Measurements from ENCODE around the gene CADM1.

CADM1 gene

GRCh38 chr11:115158053-115158452 is 346.2 kb downstream of the CADM1 start:
- Histone ChIP-seq H3K4me1 (ENCODE audit: control insufficient read depth, insufficient read depth, low read length) (no peaks in the 10 kb centered on the region), H3K9me3 (ENCODE audit: control insufficient read depth, low read length) (no peaks in the 10 kb centered on the region), H3K27me3 (ENCODE audit: control insufficient read depth, insufficient read depth, low read length) (no peaks in the 10 kb centered on the region), H3K36me3 (ENCODE audit: control insufficient read depth, insufficient read depth, low read length) (no peaks in the 10 kb centered on the region), H3K9ac (ENCODE audit: low read length) (no peak overlapping the region), H3K4me3 (ENCODE audit: low read length) (no peak overlapping the region)

- Histone ChIP-seq H3K4me3 (ENCODE audit: low read length) (no peak overlapping the region), H3K4me1 (ENCODE audit: control insufficient read depth, insufficient read depth, low read length) (no peaks in the 10 kb centered on the region), H3K9me3 (ENCODE audit: control insufficient read depth, low read length) (no peaks in the 10 kb centered on the region), H3K27me3 (ENCODE audit: control insufficient read depth, insufficient read depth, low read length) (no peaks in the 10 kb centered on the region), H3K9ac (ENCODE audit: low read length) (no peak overlapping the region), H3K36me3 (ENCODE audit: control insufficient read depth, insufficient read depth, low read length) (no peaks in the 10 kb centered on the region)
These were observed 347.0 kb downstream of the CADM1 start for GRCh38 chr11:115157247-115157646.

GRCh38 chr11:115155978-115156377 is 348.2 kb downstream of the CADM1 start:
- Histone ChIP-seq H3K9ac (ENCODE audit: low read length) (no peak overlapping the region), H3K27me3 (ENCODE audit: control insufficient read depth, insufficient read depth, low read length) (no peaks in the 10 kb centered on the region), H3K9me3 (ENCODE audit: control insufficient read depth, low read length) (no peaks in the 10 kb centered on the region), H3K4me1 (ENCODE audit: control insufficient read depth, insufficient read depth, low read length) (no peaks in the 10 kb centered on the region), H3K4me3 (ENCODE audit: low read length) (no peak overlapping the region), H3K36me3 (ENCODE audit: control insufficient read depth, insufficient read depth, low read length) (no peaks in the 10 kb centered on the region)

GRCh38 chr11:115155320-115155719 is 348.9 kb downstream of the CADM1 start:
- H3K36me3 ChIP-seq (ENCODE audit: control insufficient read depth, insufficient read depth, low read length): no peaks in the 10 kb centered on the region
- H3K27me3 ChIP-seq (ENCODE audit: control insufficient read depth, insufficient read depth, low read length): no peaks in the 10 kb centered on the region
- no peaks in the 10 kb centered on the region for H3K9me3 ChIP-seq (ENCODE audit: control insufficient read depth, low read length)
- H3K4me1 ChIP-seq (ENCODE audit: control insufficient read depth, insufficient read depth, low read length): no peaks in the 10 kb centered on the region
- no peak overlapping the region for H3K9ac ChIP-seq (ENCODE audit: low read length)
- no peak overlapping the region for H3K4me3 ChIP-seq (ENCODE audit: low read length)

GRCh38 chr11:115154355-115154736 is 349.9 kb downstream of the CADM1 start:
- H3K9me3 ChIP-seq (ENCODE audit: control insufficient read depth, low read length): no peaks in the 10 kb centered on the region

GRCh38 chr11:115153731-115154354 is 350.4 kb downstream of the CADM1 start:
- no peaks in the 10 kb centered on the region for H3K36me3 ChIP-seq (ENCODE audit: control insufficient read depth, insufficient read depth, low read length)
- H3K4me1 ChIP-seq (ENCODE audit: control insufficient read depth, insufficient read depth, low read length): no peaks in the 10 kb centered on the region
- no peak overlapping the region for H3K9ac ChIP-seq (ENCODE audit: low read length)
- H3K27me3 ChIP-seq (ENCODE audit: control insufficient read depth, insufficient read depth, low read length): no peaks in the 10 kb centered on the region
- H3K9me3 ChIP-seq (ENCODE audit: control insufficient read depth, low read length): no peaks in the 10 kb centered on the region
- H3K4me3 ChIP-seq (ENCODE audit: low read length): no peak overlapping the region

More at GRCh38 chr11:115154355-115154736, 349.9 kb downstream of the CADM1 start:
- H3K36me3 ChIP-seq (ENCODE audit: control insufficient read depth, insufficient read depth, low read length): no peaks in the 10 kb centered on the region
- no peaks in the 10 kb centered on the region for H3K27me3 ChIP-seq (ENCODE audit: control insufficient read depth, insufficient read depth, low read length)
- H3K4me1 ChIP-seq (ENCODE audit: control insufficient read depth, insufficient read depth, low read length): no peaks in the 10 kb centered on the region
- no peak overlapping the region for H3K9ac ChIP-seq (ENCODE audit: low read length)
- H3K4me3 ChIP-seq (ENCODE audit: low read length): no peak overlapping the region

- no peaks in the 10 kb centered on the region for H3K27me3 ChIP-seq (ENCODE audit: control insufficient read depth, insufficient read depth, low read length)
- H3K4me3 ChIP-seq (ENCODE audit: low read length): no peak overlapping the region
- H3K9me3 ChIP-seq (ENCODE audit: control insufficient read depth, low read length): no peaks in the 10 kb centered on the region
- no peaks in the 10 kb centered on the region for H3K4me1 ChIP-seq (ENCODE audit: control insufficient read depth, insufficient read depth, low read length)
- no peaks in the 10 kb centered on the region for H3K36me3 ChIP-seq (ENCODE audit: control insufficient read depth, insufficient read depth, low read length)
- no peak overlapping the region for H3K9ac ChIP-seq (ENCODE audit: low read length)
These were observed 351.1 kb downstream of the CADM1 start for GRCh38 chr11:115153135-115153534.

GRCh38 chr11:115151010-115151409 is 353.2 kb downstream of the CADM1 start:
- no peaks in the 10 kb centered on the region for H3K9me3 ChIP-seq (ENCODE audit: control insufficient read depth, low read length)
- no peaks in the 10 kb centered on the region for H3K4me1 ChIP-seq (ENCODE audit: control insufficient read depth, insufficient read depth, low read length)
- no peaks in the 10 kb centered on the region for H3K36me3 ChIP-seq (ENCODE audit: control insufficient read depth, insufficient read depth, low read length)
- no peak overlapping the region for H3K4me3 ChIP-seq (ENCODE audit: low read length)
- no peaks in the 10 kb centered on the region for H3K27me3 ChIP-seq (ENCODE audit: control insufficient read depth, insufficient read depth, low read length)
- H3K9ac ChIP-seq (ENCODE audit: low read length): no peak overlapping the region

- no peaks in the 10 kb centered on the region for H3K9me3 ChIP-seq (ENCODE audit: control insufficient read depth, low read length)
- H3K27me3 ChIP-seq (ENCODE audit: control insufficient read depth, insufficient read depth, low read length): no peaks in the 10 kb centered on the region
- H3K36me3 ChIP-seq (ENCODE audit: control insufficient read depth, insufficient read depth, low read length): no peaks in the 10 kb centered on the region
- no peak overlapping the region for H3K4me3 ChIP-seq (ENCODE audit: low read length)
- no peak overlapping the region for H3K9ac ChIP-seq (ENCODE audit: low read length)
- H3K4me1 ChIP-seq (ENCODE audit: control insufficient read depth, insufficient read depth, low read length): no peaks in the 10 kb centered on the region
These were observed 355.5 kb downstream of the CADM1 start for GRCh38 chr11:115148691-115149090.

GRCh38 chr11:115148101-115148500 is 356.1 kb downstream of the CADM1 start:
- no peaks in the 10 kb centered on the region for H3K9me3 ChIP-seq (ENCODE audit: control insufficient read depth, low read length)
- no peaks in the 10 kb centered on the region for H3K4me1 ChIP-seq (ENCODE audit: control insufficient read depth, insufficient read depth, low read length)
- H3K4me3 ChIP-seq (ENCODE audit: low read length): no peak overlapping the region

GRCh38 chr11:115147243-115147807 is 356.9 kb downstream of the CADM1 start:
- no peaks in the 10 kb centered on the region for H3K36me3 ChIP-seq (ENCODE audit: control insufficient read depth, insufficient read depth, low read length)
- no peak overlapping the region for H3K4me3 ChIP-seq (ENCODE audit: low read length)
- no peaks in the 10 kb centered on the region for H3K4me1 ChIP-seq (ENCODE audit: control insufficient read depth, insufficient read depth, low read length)
- H3K27me3 ChIP-seq (ENCODE audit: control insufficient read depth, insufficient read depth, low read length): no peaks in the 10 kb centered on the region
- H3K9ac ChIP-seq (ENCODE audit: low read length): no peak overlapping the region
- no peaks in the 10 kb centered on the region for H3K9me3 ChIP-seq (ENCODE audit: control insufficient read depth, low read length)

More at GRCh38 chr11:115148101-115148500, 356.1 kb downstream of the CADM1 start:
- no peaks in the 10 kb centered on the region for H3K27me3 ChIP-seq (ENCODE audit: control insufficient read depth, insufficient read depth, low read length)
- no peak overlapping the region for H3K9ac ChIP-seq (ENCODE audit: low read length)
- no peaks in the 10 kb centered on the region for H3K36me3 ChIP-seq (ENCODE audit: control insufficient read depth, insufficient read depth, low read length)

- no peaks in the 10 kb centered on the region for H3K9me3 ChIP-seq (ENCODE audit: control insufficient read depth, low read length)
- H3K9ac ChIP-seq (ENCODE audit: low read length): no peak overlapping the region
- no peaks in the 10 kb centered on the region for H3K4me1 ChIP-seq (ENCODE audit: control insufficient read depth, insufficient read depth, low read length)
- H3K27me3 ChIP-seq (ENCODE audit: control insufficient read depth, insufficient read depth, low read length): no peaks in the 10 kb centered on the region
- H3K4me3 ChIP-seq (ENCODE audit: low read length): no peak overlapping the region
- H3K36me3 ChIP-seq (ENCODE audit: control insufficient read depth, insufficient read depth, low read length): no peaks in the 10 kb centered on the region
These were observed 357.8 kb downstream of the CADM1 start for GRCh38 chr11:115146425-115146824.
